HCT116 (cell line): ENCODE data around the gene MCRIP2.
A peak's percentile ranks its signal among the peaks of the same experiment; 100 is the strongest.

Experiments used
- CEBPB ChIP-seq: IDR thresholded peaks from 2 replicates; pipeline ENCODE4 v1.6.1; 2012; ENCODE audit warnings: low read depth
- EZH2 ChIP-seq: fragments of 200-600 bp; sonication (generic); IDR thresholded peaks from 2 replicates; pipeline ENCODE4 v1.6.1; 2017; ENCODE audit warnings: antibody characterized with exemption, mixed run types
- EZH2phosphoT487 ChIP-seq: fragments of 200-600 bp; IDR thresholded peaks from 2 replicates; pipeline ENCODE4 v1.6.1; 2018; ENCODE audit warnings: antibody characterized with exemption, borderline replicate concordance
- JUND ChIP-seq: IDR thresholded peaks from 2 replicates; pipeline ENCODE4 v1.6.1; 2012
- POLR2A ChIP-seq: IDR thresholded peaks from 2 replicates; pipeline ENCODE4 v1.7.0; 2011; ENCODE audit warnings: borderline replicate concordance; ENCODE audit not compliant: insufficient read depth, insufficient read length; ENCODE audit errors: extremely low read depth
- SP1 ChIP-seq: IDR thresholded peaks from 2 replicates; pipeline ENCODE4 v1.6.1; 2012; ENCODE audit warnings: low read depth
- TCF7L2 ChIP-seq: IDR thresholded peaks from 2 replicates; pipeline ENCODE4 v1.7.0; 2011; ENCODE audit warnings: borderline replicate concordance, inconsistent platforms; ENCODE audit not compliant: insufficient read depth, insufficient read length; ENCODE audit errors: extremely low read depth
- ZFX ChIP-seq: fragments of 450-650 bp; IDR thresholded peaks from 2 replicates; pipeline ENCODE4 v1.6.1; 2017
- TF ChIP-seq, protein P1 (sequence below): IDR thresholded peaks from 2 replicates; pipeline ENCODE4 v1.6.1; 2012
- TF ChIP-seq, protein P2 (sequence below), 3 experiments: fragments of 200-600 bp in 1 of 3; sonication (generic) in 1 of 3; IDR thresholded peaks in 2 of 3; conservative IDR thresholded peaks in 1 of 3; 2 replicates each; pipeline ENCODE4 v1.5.1; 2012 to 2017; ENCODE audit warnings: low read depth in 2 of 3, low read length in 2 of 3, antibody characterized with exemption in 1 of 3, borderline replicate concordance in 1 of 3, control low read depth in 1 of 3, mild to moderate bottlenecking in 1 of 3, mixed read lengths in 1 of 3, mixed run types in 1 of 3, moderate library complexity in 1 of 3; ENCODE audit not compliant: insufficient read depth in 1 of 3
- TF ChIP-seq, protein P3 (sequence below): IDR thresholded peaks from 2 replicates; pipeline ENCODE4 v1.6.1; 2012

DNA sequence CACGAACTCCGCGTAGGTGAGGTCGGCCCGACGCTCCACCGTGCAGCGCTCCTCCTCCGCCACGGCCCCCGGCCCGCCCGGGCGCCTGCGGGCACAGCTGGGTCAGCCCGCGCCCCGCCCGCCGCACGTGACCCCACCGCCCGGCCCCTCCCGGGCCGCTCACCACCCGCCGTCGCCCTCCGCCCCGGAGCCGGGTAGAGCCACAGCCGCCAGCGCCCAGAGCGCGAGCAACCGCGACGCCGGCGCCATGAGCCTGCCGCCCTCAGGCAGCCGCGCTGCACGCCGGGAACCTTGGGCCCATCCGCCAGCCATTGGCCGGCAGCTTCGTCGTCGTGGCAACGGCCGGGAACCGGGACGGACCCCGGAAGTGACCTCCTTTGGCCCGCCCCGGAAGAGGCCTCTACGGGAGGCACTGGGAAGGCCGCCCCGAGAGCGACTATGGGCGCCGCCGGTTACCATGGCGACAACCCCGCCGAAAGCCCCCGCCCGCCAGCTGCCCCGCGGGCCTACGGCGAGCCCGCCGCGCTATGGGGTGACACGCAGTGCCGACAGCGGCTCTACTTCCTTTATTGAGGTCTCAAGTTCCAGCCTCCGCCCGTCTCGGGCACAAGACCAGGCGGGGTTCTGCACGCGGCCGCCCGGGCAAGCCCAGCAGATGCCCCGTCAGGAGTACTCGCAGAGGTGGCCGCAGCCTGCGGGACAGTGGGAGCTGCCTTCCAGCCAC, 42.6 kb downstream of the MCRIP2 start, which contains the start of gene JMJD8:
- TF ChIP-seq, protein P1, sequence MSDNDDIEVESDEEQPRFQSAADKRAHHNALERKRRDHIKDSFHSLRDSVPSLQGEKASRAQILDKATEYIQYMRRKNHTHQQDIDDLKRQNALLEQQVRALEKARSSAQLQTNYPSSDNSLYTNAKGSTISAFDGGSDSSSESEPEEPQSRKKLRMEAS: no peak
- TF ChIP-seq, protein P2, sequence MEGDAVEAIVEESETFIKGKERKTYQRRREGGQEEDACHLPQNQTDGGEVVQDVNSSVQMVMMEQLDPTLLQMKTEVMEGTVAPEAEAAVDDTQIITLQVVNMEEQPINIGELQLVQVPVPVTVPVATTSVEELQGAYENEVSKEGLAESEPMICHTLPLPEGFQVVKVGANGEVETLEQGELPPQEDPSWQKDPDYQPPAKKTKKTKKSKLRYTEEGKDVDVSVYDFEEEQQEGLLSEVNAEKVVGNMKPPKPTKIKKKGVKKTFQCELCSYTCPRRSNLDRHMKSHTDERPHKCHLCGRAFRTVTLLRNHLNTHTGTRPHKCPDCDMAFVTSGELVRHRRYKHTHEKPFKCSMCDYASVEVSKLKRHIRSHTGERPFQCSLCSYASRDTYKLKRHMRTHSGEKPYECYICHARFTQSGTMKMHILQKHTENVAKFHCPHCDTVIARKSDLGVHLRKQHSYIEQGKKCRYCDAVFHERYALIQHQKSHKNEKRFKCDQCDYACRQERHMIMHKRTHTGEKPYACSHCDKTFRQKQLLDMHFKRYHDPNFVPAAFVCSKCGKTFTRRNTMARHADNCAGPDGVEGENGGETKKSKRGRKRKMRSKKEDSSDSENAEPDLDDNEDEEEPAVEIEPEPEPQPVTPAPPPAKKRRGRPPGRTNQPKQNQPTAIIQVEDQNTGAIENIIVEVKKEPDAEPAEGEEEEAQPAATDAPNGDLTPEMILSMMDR (IDR thresholded peaks at IDR 0.05 in 2 of 3, conservative IDR thresholded peaks at IDR 0.05 in 1 of 3; ENCODE audit: borderline replicate concordance in 1 of 3, insufficient read depth in 1 of 3, low read depth in 2 of 3, low read length in 2 of 3): no peak
- TF ChIP-seq, protein P3, sequence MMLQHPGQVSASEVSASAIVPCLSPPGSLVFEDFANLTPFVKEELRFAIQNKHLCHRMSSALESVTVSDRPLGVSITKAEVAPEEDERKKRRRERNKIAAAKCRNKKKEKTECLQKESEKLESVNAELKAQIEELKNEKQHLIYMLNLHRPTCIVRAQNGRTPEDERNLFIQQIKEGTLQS: no peak
- TF ChIP-seq TCF7L2 (no peak), POLR2A (peak; percentile 93), EZH2phosphoT487 (no peak), ZFX (peak; percentile 90), SP1 (no peak), JUND (no peak), CEBPB (no peak), EZH2 (no peak)
